IPS-18a (cell line): ENCODE measurements around the gene LRP4.

ENCODE experiments used
- H3K27ac ChIP-seq: one replicate; pipeline ENCODE4 v1.5.1; 2013; ENCODE audit warnings: low read length
- H3K27me3 ChIP-seq: one replicate; pipeline ENCODE4 v1.6.1; 2013; ENCODE audit warnings: mild to moderate bottlenecking, low read length; ENCODE audit not compliant: control insufficient read depth, insufficient read depth
- H3K36me3 ChIP-seq: one replicate; pipeline ENCODE4 v1.6.1; 2013; ENCODE audit warnings: low read depth, low read length; ENCODE audit not compliant: control insufficient read depth
- H3K4me1 ChIP-seq: one replicate; pipeline ENCODE4 v1.6.1; 2013; ENCODE audit warnings: low read depth, low read length; ENCODE audit not compliant: control insufficient read depth
- H3K4me3 ChIP-seq: one replicate; pipeline ENCODE4 v1.5.1; 2013; ENCODE audit warnings: low read length
- H3K9ac ChIP-seq: one replicate; pipeline ENCODE4 v1.6.1; 2013; ENCODE audit warnings: mild to moderate bottlenecking, low read length, moderate library complexity
- H3K9me3 ChIP-seq: one replicate; pipeline ENCODE4 v1.6.1; 2013; ENCODE audit warnings: low read depth, low read length; ENCODE audit not compliant: control insufficient read depth

The LRP4 gene

DNA sequence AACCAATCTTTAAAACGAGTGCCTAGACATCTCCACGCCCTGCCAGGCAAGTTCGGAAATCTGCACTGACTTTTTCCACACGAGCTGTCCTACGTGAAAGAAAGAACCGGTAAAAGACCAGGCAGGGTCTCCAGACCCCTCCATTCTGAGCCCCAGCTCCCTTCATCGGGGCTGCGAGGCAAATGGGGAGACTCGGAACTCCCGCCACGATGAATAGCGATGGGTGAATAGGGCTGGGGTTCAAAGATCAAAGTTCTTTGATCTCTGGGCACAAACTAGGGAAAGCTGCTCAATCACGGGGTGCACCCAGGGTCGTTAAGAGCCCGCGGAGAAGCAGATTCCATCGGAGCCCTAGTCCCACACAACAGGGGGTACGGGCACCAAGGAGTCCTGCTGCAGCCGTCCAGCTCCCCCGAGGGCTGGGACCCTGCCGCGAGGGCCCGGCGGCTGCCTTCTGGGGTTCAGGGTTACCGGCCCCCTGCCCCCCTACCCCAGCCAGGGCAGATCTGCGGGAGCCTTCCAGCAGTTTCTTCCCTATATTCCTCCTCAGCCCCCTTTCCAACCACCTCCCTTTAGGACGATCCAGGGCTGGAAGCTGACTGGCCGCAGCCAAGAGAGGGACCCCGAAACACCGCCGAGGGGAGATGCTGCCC, 1.1 kb downstream of the LRP4 start:
- Histone ChIP-seq H3K27ac (no peak overlapping the region), H3K9ac (peak overlapping the region; percentile 54)

DNA sequence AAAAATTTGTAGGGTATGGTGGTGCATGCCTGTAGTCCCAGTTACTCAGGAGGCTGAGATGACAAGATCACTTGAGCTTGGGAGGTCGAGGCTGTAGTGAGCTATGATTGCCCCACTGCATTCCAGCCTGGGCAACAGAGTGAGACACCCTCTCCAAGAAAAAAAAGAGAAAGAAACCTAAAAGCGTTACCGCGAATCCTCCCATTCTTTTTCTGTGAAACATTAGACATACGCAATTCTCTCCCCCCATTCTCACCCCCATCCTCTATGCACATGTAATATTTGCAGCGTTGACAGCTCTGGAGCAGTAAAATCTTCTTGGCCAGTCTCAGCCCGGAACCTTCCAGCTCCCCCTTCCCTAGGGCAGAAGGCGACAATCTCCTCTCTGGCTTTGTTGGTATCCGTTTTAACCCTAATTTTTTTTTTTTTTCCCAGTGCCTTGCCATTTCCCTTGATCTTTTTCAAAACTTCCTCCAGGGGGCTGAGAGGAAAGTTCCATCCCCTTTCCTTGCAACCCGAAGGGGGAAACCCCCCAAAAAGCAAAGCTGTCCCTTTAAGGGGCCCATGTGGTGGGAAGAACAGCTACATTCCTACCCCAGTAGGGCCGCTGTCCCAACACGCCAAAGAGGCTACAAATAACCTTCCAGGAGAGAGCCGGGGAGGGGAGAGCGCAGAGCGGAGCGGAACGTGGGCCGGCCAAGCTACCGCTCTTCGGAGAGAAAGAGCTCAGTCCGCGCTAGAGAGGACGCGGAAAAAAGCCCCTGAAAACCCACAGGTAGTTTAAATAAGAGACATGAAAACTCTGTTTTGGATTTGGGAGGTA, 1.9 kb downstream of the LRP4 start:
- H3K4me1 ChIP-seq: peaks cover 44% of the 10 kb centered on the region
- H3K4me3 ChIP-seq: peak overlapping the region; percentile 83
- no peak overlapping the region for H3K27ac ChIP-seq
- no peaks in the 10 kb centered on the region for H3K36me3 ChIP-seq
- no peaks in the 10 kb centered on the region for H3K9me3 ChIP-seq
- H3K9ac ChIP-seq: peak overlapping the region; percentile 54
- peaks cover 39% of the 10 kb centered on the region for H3K27me3 ChIP-seq

More for the DNA sequence above, 1.1 kb downstream of the LRP4 start:
- Histone ChIP-seq H3K27me3 (peaks cover 39% of the 10 kb centered on the region), H3K36me3 (no peaks in the 10 kb centered on the region), H3K9me3 (no peaks in the 10 kb centered on the region), H3K4me3 (peak overlapping the region; percentile 83), H3K4me1 (peaks cover 41% of the 10 kb centered on the region)

- H3K27me3 ChIP-seq: peaks cover 39% of the 10 kb centered on the region
- H3K9ac ChIP-seq: no peak overlapping the region
- no peaks in the 10 kb centered on the region for H3K36me3 ChIP-seq
- no peaks in the 10 kb centered on the region for H3K9me3 ChIP-seq
- H3K4me1 ChIP-seq: peaks cover 46% of the 10 kb centered on the region
- no peak overlapping the region for H3K4me3 ChIP-seq
- no peak overlapping the region for H3K27ac ChIP-seq
Observed at GRCh38 chr11:46914910-46915309, 3.4 kb downstream of the LRP4 start.

- Histone ChIP-seq H3K9me3 (no peaks in the 10 kb centered on the region), H3K36me3 (no peaks in the 10 kb centered on the region), H3K4me3 (no peak overlapping the region), H3K4me1 (peaks cover 45% of the 10 kb centered on the region), H3K27me3 (peaks cover 35% of the 10 kb centered on the region), H3K27ac (no peak overlapping the region), H3K9ac (no peak overlapping the region)
Observed at GRCh38 chr11:46914363-46914762, 4.0 kb downstream of the LRP4 start.

DNA sequence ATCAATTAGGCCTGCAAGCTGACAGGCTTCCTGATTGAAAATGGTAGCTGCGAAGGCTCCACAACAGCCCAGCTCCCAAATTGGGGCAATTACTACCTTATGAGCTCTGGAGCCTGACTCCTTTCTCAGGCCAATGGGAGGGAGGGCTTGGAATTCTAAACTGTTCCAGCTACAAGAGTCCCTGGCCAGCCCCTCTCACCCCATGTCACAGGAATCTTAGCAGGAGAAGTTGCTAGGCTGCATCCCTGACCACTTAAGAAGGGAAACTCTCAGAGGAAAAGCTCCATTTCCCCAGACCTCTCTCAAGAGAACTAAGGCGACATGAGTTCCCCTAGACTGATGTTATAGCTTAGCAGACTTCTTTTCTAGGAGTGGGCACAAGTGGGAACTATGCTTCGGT, 4.9 kb downstream of the LRP4 start:
- Histone ChIP-seq H3K9me3 (no peaks in the 10 kb centered on the region), H3K4me1 (peaks cover 41% of the 10 kb centered on the region), H3K27me3 (peaks cover 34% of the 10 kb centered on the region), H3K36me3 (no peaks in the 10 kb centered on the region), H3K9ac (peak overlapping the region; percentile 54), H3K4me3 (peak overlapping the region; percentile 60), H3K27ac (peak overlapping the region; percentile 19)

DNA sequence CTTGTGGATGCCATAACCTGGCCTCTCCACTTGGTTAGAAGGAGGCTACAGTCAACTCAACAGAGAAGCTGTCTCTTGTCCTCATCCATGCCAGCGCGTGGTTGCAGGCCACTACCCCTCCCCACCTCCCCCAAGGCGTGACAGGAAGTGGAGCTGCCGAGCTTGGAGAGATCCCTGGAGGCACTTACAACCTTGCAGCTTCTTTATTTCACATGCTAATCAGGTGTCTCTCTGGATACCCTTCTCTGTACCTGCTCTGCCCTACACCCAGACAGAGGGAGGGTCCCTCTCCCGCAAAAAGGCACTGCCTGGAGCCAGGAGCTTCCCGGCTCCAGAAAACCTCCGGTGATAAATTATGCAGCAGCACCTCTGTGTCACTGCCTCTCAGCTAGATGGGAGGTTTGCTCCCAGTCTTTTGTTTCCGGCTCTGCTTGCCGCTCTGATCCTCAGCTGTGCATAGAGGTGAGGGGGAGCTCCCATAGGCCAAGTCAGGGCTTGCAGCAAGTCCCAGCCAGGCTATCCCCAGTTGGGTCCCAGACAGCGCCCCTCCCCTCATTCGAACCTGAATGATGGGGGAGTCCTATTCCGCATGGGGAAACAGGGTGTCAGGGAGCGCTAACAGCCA, 5.7 kb downstream of the LRP4 start:
- H3K27me3 ChIP-seq: peaks cover 31% of the 10 kb centered on the region
- peak overlapping the region; percentile 54 for H3K9ac ChIP-seq

GRCh38 chr11:46907606-46908005, 10.7 kb downstream of the LRP4 start:
- H3K27ac ChIP-seq: no peak overlapping the region
- peaks cover 29% of the 10 kb centered on the region for H3K4me1 ChIP-seq
- no peaks in the 10 kb centered on the region for H3K9me3 ChIP-seq
- no peak overlapping the region for H3K4me3 ChIP-seq
- no peaks in the 10 kb centered on the region for H3K36me3 ChIP-seq
- no peaks in the 10 kb centered on the region for H3K27me3 ChIP-seq
- H3K9ac ChIP-seq: no peak overlapping the region

More for the DNA sequence above, 5.7 kb downstream of the LRP4 start:
- peak overlapping the region; percentile 60 for H3K4me3 ChIP-seq
- H3K36me3 ChIP-seq: no peaks in the 10 kb centered on the region
- peak overlapping the region; percentile 19 for H3K27ac ChIP-seq
- no peaks in the 10 kb centered on the region for H3K9me3 ChIP-seq
- H3K4me1 ChIP-seq: peaks cover 41% of the 10 kb centered on the region

GRCh38 chr11:46906609-46907041, 11.7 kb downstream of the LRP4 start:
- H3K9ac ChIP-seq: no peak overlapping the region
- H3K27ac ChIP-seq: no peak overlapping the region
- H3K4me3 ChIP-seq: no peak overlapping the region

GRCh38 chr11:46905806-46906205, 12.5 kb downstream of the LRP4 start:
- Histone ChIP-seq H3K36me3 (no peaks in the 10 kb centered on the region), H3K9ac (no peak overlapping the region), H3K27me3 (no peaks in the 10 kb centered on the region), H3K4me3 (no peak overlapping the region), H3K27ac (no peak overlapping the region), H3K9me3 (no peaks in the 10 kb centered on the region), H3K4me1 (peaks cover 23% of the 10 kb centered on the region)

More at GRCh38 chr11:46906609-46907041, 11.7 kb downstream of the LRP4 start:
- Histone ChIP-seq H3K27me3 (no peaks in the 10 kb centered on the region), H3K36me3 (no peaks in the 10 kb centered on the region), H3K4me1 (peaks cover 23% of the 10 kb centered on the region), H3K9me3 (no peaks in the 10 kb centered on the region)

GRCh38 chr11:46903846-46904245, 14.5 kb downstream of the LRP4 start:
- Histone ChIP-seq H3K9ac (no peak overlapping the region), H3K36me3 (peaks cover 3% of the 10 kb centered on the region), H3K27me3 (no peaks in the 10 kb centered on the region)

DNA sequence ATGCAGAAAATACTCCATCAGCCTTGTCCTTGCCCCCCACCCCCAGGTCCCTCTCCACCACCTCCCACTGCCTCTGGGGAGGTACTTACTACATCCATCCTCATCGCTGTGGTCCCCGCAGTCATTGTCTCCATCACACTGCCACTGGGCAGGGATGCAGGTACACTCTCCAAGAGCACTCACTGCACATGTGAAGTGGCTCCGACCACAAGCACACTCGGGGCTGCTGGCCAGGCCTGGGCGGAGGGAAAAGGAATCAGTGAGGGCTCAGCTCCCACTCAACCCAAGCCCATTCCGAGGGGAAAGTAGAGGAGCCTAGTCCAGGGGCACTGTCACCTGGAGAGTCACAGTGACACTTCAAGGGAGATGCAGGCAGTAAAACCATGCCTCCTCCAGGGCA, 15.7 kb downstream of the LRP4 start:
- no peak overlapping the region for H3K9ac ChIP-seq
- peaks cover 18% of the 10 kb centered on the region for H3K4me1 ChIP-seq
- no peak overlapping the region for H3K4me3 ChIP-seq
- H3K36me3 ChIP-seq: peaks cover 3% of the 10 kb centered on the region
- no peaks in the 10 kb centered on the region for H3K9me3 ChIP-seq
- H3K27me3 ChIP-seq: no peaks in the 10 kb centered on the region
- no peak overlapping the region for H3K27ac ChIP-seq

More at GRCh38 chr11:46903846-46904245, 14.5 kb downstream of the LRP4 start:
- no peak overlapping the region for H3K4me3 ChIP-seq
- H3K27ac ChIP-seq: no peak overlapping the region
- no peaks in the 10 kb centered on the region for H3K9me3 ChIP-seq
- H3K4me1 ChIP-seq: peaks cover 18% of the 10 kb centered on the region
